Vagina (tissue), 2 donors: ENCODE data around the gene RBM23.

Experiments used
- CTCF ChIP-seq, 3 experiments: fragments of 450-650 bp in 2 of 3; fragments of 200-600 bp in 1 of 3; sonication (generic) in 1 of 3; IDR thresholded peaks; one replicate each; pipeline ENCODE4 v1.5.1; 2017 to 2019; ENCODE audit warnings: antibody characterized with exemption in 3 of 3, mild to moderate bottlenecking in 2 of 3, moderate library complexity in 2 of 3
- POLR2AphosphoS5 ChIP-seq, 2 donors: sonication (generic); formaldehyde crosslinking; IDR thresholded peaks; one replicate each; pipeline ENCODE4 v1.9.0; 2017; ENCODE audit warnings: antibody characterized with exemption in 2 of 2, mild to moderate bottlenecking in 2 of 2, low read depth in 1 of 2; ENCODE audit not compliant: insufficient read depth in 1 of 2

DNA sequence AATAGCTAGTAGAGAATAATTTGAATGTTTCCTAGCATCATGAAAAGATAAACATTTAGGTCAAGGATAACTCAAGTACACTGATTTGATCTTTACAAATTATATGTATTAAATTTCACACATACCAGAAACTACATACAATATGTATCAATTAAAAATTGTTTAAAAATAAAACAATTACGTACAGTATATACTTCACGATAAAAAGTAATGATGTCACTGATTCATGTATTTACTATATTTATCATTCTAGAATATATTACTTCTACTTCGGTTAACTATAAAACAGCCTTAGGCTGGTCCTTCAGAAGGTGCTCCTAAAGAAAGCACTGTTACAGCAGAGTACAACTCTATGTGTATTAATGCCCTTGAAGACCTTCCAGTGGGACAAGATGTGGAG, 11.5 kb downstream of the RBM23 start:
- TF ChIP-seq CTCF (IDR thresholded peaks at IDR 0.05) (no peak), POLR2AphosphoS5 (IDR thresholded peaks at IDR 0.05; ENCODE audit: insufficient read depth in 1 of 2, low read depth in 1 of 2) (no peak)
